ENCODE data around the gene VSTM2B. TPM values are rescaled to one million over a fixed set of nuclear protein-coding genes. Genes with fewer than 3 reads are reported as not detected.
A peak's percentile ranks its signal among the peaks of the same experiment; 100 is the strongest.

VSTM2B gene
- total RNA-seq, 1 donor from 2014 or later, result 0.21 TPM

GRCh38 chr19:29545866-29546582 lies 20.2 kb downstream of the VSTM2B start:
- no peak for DNase-seq (ENCODE audit: low read depth, low spot score)
- H3K4me3 Mint-ChIP-seq, result no peak overlapping the region

DNA sequence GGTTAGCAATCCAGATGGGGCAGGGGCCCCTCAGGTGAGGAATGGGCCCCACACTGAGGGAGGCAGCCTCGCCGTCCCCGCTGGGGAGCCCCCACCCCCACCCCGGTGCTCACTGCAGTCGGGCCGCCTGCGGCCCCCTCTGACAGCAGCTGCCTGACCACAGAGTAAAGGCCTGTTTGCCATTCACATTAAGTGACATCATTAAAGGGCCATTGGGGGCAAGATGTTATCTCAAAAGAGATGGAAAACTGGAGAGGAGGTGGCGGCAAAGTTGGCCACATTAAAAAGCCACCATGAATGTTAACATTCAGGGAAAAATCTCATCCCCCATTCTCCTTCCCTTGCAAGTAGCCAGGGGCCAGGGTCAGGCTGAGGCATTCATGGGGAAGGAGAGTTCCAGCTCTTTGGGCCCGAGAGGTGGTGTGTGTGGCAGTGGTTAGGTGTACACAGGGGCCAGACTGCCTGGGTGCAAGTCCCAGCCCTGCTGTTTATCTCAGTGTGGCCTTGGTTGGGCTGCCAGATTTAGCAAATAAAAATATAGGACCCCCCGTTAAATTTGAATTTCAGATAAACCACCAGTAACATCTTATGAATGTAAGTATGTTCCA lies 20.9 kb downstream of the VSTM2B start:
- Mint-ChIP-seq H3K27ac (ENCODE audit: unreplicated experiment) (no peak overlapping the region), H3K9me3 (no peaks in the 10 kb centered on the region), H3K4me3 (no peak overlapping the region), H3K4me1 (no peaks in the 10 kb centered on the region), H3K27me3 (ENCODE audit: low read depth) (peaks cover 9% of the 10 kb centered on the region), H3K36me3 (ENCODE audit: low read depth) (no peaks in the 10 kb centered on the region)
- DNase-seq (ENCODE audit: low read depth, low spot score), result no peak
- TF ChIP-seq CTCF (conservative IDR thresholded peaks at IDR 0.05), result no peak

More at GRCh38 chr19:29545866-29546582, 20.2 kb downstream of the VSTM2B start:
- H3K36me3 Mint-ChIP-seq (ENCODE audit: low read depth), result no peaks in the 10 kb centered on the region
- H3K9me3 Mint-ChIP-seq, result no peaks in the 10 kb centered on the region
- H3K4me1 Mint-ChIP-seq, result no peaks in the 10 kb centered on the region
- no peak overlapping the region for H3K27ac Mint-ChIP-seq (ENCODE audit: unreplicated experiment)
- H3K27me3 Mint-ChIP-seq (ENCODE audit: low read depth), result peaks cover 7% of the 10 kb centered on the region
- no peak for TF ChIP-seq CTCF (conservative IDR thresholded peaks at IDR 0.05)

- Mint-ChIP-seq H3K4me3 (no peak overlapping the region), H3K9me3 (no peaks in the 10 kb centered on the region), H3K27me3 (ENCODE audit: low read depth) (peaks cover 13% of the 10 kb centered on the region), H3K27ac (ENCODE audit: unreplicated experiment) (no peak overlapping the region), H3K4me1 (no peaks in the 10 kb centered on the region), H3K36me3 (ENCODE audit: low read depth) (no peaks in the 10 kb centered on the region)
- no peak for DNase-seq (ENCODE audit: low read depth, low spot score)
- no peak for TF ChIP-seq CTCF (conservative IDR thresholded peaks at IDR 0.05)
Measured at GRCh38 chr19:29547361-29547960, 21.7 kb downstream of the VSTM2B start.

DNA sequence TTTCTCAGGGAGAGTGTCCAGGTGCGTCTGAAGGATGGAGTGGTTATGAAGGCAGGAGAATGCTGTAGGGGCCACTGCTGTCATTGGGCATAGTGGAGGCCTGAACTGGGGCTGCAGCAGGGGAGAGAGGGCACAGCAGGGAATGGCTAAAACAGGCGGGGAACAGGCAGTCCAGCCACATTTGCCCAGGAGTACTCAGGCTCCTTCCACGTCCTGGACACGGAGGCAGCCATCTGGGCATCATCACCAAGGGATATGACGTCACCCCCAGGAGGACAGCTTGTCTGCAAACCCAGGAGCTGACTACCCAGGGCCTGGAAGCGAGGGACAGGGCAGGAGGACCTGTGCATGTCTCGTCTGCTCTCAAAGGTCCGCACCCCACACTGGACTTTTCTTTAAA lies 22.2 kb downstream of the VSTM2B start:
- H3K36me3 Mint-ChIP-seq (ENCODE audit: low read depth), result no peaks in the 10 kb centered on the region
- H3K27me3 Mint-ChIP-seq (ENCODE audit: low read depth), result peaks cover 13% of the 10 kb centered on the region
- H3K4me3 Mint-ChIP-seq, result no peak overlapping the region
- H3K4me1 Mint-ChIP-seq, result no peaks in the 10 kb centered on the region
- no peaks in the 10 kb centered on the region for H3K9me3 Mint-ChIP-seq
- no peak for TF ChIP-seq CTCF (conservative IDR thresholded peaks at IDR 0.05)
- H3K27ac Mint-ChIP-seq (ENCODE audit: unreplicated experiment), result peak overlapping the region; percentile 35
- DNase-seq (ENCODE audit: low read depth, low spot score), result no peak

DNA sequence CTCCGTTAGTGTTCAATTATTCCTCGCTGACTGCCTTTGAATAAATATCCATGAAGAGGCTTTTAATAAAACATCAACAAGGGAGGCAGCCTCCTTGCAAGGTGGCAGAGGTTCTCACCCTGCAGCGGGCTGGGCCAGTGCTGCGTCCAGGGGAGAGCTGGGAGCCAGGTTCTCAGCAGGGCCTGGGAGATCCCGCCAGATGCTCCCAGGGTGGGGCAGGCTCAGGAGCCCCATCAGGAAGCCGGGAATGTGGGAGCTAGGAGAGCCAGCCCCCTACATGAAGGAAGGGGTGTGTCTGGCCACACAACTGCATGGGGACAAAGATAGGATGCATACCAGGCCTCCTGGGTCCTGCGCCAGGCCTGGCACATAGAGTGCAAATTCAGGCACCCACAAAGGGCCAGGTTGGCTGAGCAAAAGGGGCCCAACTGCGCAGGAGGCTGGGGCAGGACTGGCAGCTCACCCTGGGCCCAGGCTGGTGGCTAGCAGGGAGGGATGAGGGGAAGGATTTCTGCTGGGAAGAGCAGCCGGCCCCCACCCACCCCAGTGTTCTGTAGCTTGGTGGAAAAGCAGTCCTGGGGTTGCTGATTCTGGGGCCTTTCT lies 22.8 kb downstream of the VSTM2B start:
- H3K36me3 Mint-ChIP-seq (ENCODE audit: low read depth), result peaks cover 2% of the 10 kb centered on the region
- H3K4me1 Mint-ChIP-seq, result no peaks in the 10 kb centered on the region
- no peak overlapping the region for H3K27ac Mint-ChIP-seq (ENCODE audit: unreplicated experiment)
- H3K4me3 Mint-ChIP-seq, result no peak overlapping the region
- DNase-seq (ENCODE audit: low read depth, low spot score), result no peak
- peaks cover 3% of the 10 kb centered on the region for H3K9me3 Mint-ChIP-seq
- TF ChIP-seq CTCF (conservative IDR thresholded peaks at IDR 0.05), result no peak
- H3K27me3 Mint-ChIP-seq (ENCODE audit: low read depth), result peaks cover 15% of the 10 kb centered on the region
